ENCODE data around the gene DCLRE1A. TPM values are rescaled to one million over a fixed set of nuclear protein-coding genes. Genes with fewer than 3 reads are reported as not detected.

The DCLRE1A gene
- total RNA-seq, 1 experiment from 2014 or later, result 7.7 TPM

DNA sequence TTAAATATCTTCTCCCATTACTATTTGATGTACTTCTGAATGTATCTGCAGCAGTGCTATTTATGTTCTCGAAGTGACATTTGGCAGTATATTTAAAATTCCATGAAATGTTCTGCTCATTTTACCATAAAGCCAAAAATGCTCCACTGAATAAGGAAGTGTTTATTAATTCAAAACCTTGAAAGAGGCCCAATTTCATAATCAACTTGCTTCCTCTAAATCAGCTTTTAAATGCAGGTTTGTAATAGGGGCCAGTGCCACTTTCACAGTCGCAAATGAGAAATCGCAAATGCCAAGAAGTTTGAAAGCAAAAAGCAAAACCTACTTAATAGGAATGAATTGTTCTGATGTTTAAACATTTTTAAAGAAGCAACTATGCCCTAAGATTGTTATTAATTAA lies 12.0 kb upstream of the DCLRE1A start:
- Histone ChIP-seq H3K4me2 (no peak overlapping the region), H2AFZ (no peak overlapping the region), H3K79me2 (ENCODE audit: low read depth) (no peaks in the 10 kb centered on the region), H3K4me3 (no peak overlapping the region), H3K9me3 (ENCODE audit: insufficient read depth, low read depth) (no peaks in the 10 kb centered on the region), H3K4me1 (replicated peaks; ENCODE audit: insufficient read depth) (no peaks in the 10 kb centered on the region), H3K27ac (no peak overlapping the region), H3F3A (ENCODE audit: insufficient read depth, low read depth) (no peaks in the 10 kb centered on the region), H3K36me3 (ENCODE audit: low read depth) (peaks cover 4% of the 10 kb centered on the region; the same call in 1 of the 2 replicates), H4K20me1 (ENCODE audit: insufficient read depth) (no peaks in the 10 kb centered on the region), H3K9me2 (ENCODE audit: insufficient read depth) (no peaks in the 10 kb centered on the region), H3K27me3 (ENCODE audit: insufficient read depth, low read depth) (no peaks in the 10 kb centered on the region)
- BruUV-seq (replicated peaks), result no TSS peak
- intact Hi-C loops (cut with micrococcal nuclease; ENCODE audit: unreplicated experiment), result no loop called here
- TF ChIP-seq, protein P1, sequence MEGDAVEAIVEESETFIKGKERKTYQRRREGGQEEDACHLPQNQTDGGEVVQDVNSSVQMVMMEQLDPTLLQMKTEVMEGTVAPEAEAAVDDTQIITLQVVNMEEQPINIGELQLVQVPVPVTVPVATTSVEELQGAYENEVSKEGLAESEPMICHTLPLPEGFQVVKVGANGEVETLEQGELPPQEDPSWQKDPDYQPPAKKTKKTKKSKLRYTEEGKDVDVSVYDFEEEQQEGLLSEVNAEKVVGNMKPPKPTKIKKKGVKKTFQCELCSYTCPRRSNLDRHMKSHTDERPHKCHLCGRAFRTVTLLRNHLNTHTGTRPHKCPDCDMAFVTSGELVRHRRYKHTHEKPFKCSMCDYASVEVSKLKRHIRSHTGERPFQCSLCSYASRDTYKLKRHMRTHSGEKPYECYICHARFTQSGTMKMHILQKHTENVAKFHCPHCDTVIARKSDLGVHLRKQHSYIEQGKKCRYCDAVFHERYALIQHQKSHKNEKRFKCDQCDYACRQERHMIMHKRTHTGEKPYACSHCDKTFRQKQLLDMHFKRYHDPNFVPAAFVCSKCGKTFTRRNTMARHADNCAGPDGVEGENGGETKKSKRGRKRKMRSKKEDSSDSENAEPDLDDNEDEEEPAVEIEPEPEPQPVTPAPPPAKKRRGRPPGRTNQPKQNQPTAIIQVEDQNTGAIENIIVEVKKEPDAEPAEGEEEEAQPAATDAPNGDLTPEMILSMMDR (conservative IDR thresholded peaks at IDR 0.05), result no peak
- TF ChIP-seq EZH2 (IDR thresholded peaks at IDR 0.05; ENCODE audit: low read depth), result no peak
- ChIA-PET CTCF (no interaction called here), POLR2A (ENCODE audit: unreplicated experiment) (no interaction called here)
- no peak for DNase-seq

DNA sequence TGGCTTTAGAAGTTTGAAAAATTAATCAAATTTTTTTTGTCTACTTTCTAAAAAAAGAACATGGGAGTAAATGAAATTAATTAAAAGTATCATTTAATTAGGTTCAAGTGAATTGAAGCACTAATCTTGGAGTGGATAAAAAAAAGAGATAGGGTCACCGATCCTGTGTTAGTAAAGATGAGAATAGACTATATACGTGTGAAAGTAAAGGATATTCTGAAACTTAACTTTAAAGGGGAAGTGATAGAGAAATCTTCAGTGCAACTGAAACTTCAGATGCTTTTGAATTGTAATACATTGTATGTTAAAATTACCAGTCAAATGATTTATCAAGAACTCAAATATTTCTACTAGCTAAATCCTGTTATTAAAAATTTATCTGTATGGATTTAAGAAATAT lies 5.4 kb upstream of the DCLRE1A start:
- Histone ChIP-seq H2AFZ (no peak overlapping the region), H3K27me3 (ENCODE audit: insufficient read depth, low read depth) (no peaks in the 10 kb centered on the region), H4K20me1 (ENCODE audit: insufficient read depth) (no peaks in the 10 kb centered on the region; the same call in 1 of the 2 replicates), H3K4me2 (no peak overlapping the region), H3K4me3 (no peak overlapping the region), H3K27ac (no peak overlapping the region), H3K9me3 (ENCODE audit: insufficient read depth, low read depth) (no peaks in the 10 kb centered on the region), H3K9me2 (ENCODE audit: insufficient read depth) (no peaks in the 10 kb centered on the region), H3F3A (ENCODE audit: insufficient read depth, low read depth) (no peaks in the 10 kb centered on the region), H3K4me1 (replicated peaks; ENCODE audit: insufficient read depth) (peaks cover 16% of the 10 kb centered on the region), H3K79me2 (ENCODE audit: low read depth) (peaks cover 42% of the 10 kb centered on the region), H3K36me3 (ENCODE audit: low read depth) (peaks cover 9% of the 10 kb centered on the region)
- POLR2A ChIA-PET (ENCODE audit: unreplicated experiment), result no interaction called here
- CTCF ChIA-PET, result no interaction called here
- no peak for TF ChIP-seq EZH2 (IDR thresholded peaks at IDR 0.05; ENCODE audit: low read depth)
- DNase-seq, result no peak
- no TSS peak for BruUV-seq (replicated peaks)
- intact Hi-C loops (cut with micrococcal nuclease; ENCODE audit: unreplicated experiment), result loop anchor here (10.0 kb wide), 1 partner anchor 154 kb away; no protein-coding TSS in a partner anchor

DNA sequence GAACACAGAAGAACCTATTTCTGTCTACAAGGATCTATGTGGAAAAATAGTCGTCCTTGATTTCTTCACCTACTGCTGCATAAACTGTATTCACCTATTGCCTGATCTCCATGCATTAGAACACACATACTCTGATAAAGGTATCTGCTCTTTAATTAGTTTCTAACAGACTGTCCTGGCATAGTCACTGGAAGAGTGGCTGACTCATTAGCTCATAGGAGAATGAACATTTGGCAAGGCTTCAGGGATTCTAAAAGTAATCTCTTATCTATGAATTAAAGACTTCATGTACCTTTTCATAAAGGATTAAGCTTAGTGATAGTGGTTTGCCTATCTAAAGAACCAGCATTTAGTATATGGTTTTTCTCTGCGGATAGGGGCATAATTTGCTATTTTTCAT lies 4.7 kb upstream of the DCLRE1A start:
- H3K4me3 ChIP-seq, result no peak overlapping the region
- no peak overlapping the region for H3K4me2 ChIP-seq
- CTCF ChIA-PET, result interaction anchor here (0.6 kb wide), 1 partner anchor 63 kb away, joined by 7 read pairs; no protein-coding TSS in a partner anchor
- no peak for TF ChIP-seq EZH2 (IDR thresholded peaks at IDR 0.05; ENCODE audit: low read depth)
- TF ChIP-seq, protein P1 (conservative IDR thresholded peaks at IDR 0.05), result no peak
- H3K4me1 ChIP-seq (replicated peaks; ENCODE audit: insufficient read depth), result peaks cover 16% of the 10 kb centered on the region
- H3F3A ChIP-seq (ENCODE audit: insufficient read depth, low read depth), result no peaks in the 10 kb centered on the region
- DNase-seq, result no peak
- POLR2A ChIA-PET (ENCODE audit: unreplicated experiment), result no interaction called here
- no peak overlapping the region for H3K27ac ChIP-seq
- peaks cover 42% of the 10 kb centered on the region for H3K79me2 ChIP-seq (ENCODE audit: low read depth)
- no peak overlapping the region for H2AFZ ChIP-seq
- H3K27me3 ChIP-seq (ENCODE audit: insufficient read depth, low read depth), result no peaks in the 10 kb centered on the region
- H3K9me2 ChIP-seq (ENCODE audit: insufficient read depth), result no peaks in the 10 kb centered on the region
- peaks cover 9% of the 10 kb centered on the region for H3K36me3 ChIP-seq (ENCODE audit: low read depth)
- H4K20me1 ChIP-seq (ENCODE audit: insufficient read depth), result no peaks in the 10 kb centered on the region; the same call in 1 of the 2 replicates
- intact Hi-C loops (cut with micrococcal nuclease; ENCODE audit: unreplicated experiment), result loop anchor here (10.0 kb wide), 1 partner anchor 154 kb away; no protein-coding TSS in a partner anchor
- no TSS peak for BruUV-seq (replicated peaks)
- H3K9me3 ChIP-seq (ENCODE audit: insufficient read depth, low read depth), result no peaks in the 10 kb centered on the region

DNA sequence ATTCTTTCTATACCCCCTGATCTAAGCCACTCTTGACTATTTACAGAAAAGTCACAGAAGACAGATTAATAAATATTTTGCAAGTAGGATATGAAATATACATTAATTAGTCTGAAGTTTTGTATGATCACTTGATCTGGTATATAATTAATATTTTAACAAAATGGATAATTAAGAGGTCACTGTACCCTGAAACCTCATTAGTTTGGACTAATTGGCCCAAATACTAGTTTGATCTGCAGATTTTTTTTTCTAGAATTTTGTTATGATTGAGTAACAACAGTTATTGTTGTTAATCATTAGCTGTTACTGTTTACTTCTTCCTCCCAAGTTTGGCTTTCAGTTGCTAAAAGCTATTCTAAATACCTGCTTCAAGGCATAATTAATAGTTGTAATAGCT lies 3.3 kb upstream of the DCLRE1A start:
- Histone ChIP-seq H3K4me3 (no peak overlapping the region), H3K9me2 (ENCODE audit: insufficient read depth) (no peaks in the 10 kb centered on the region), H3K79me2 (ENCODE audit: low read depth) (peaks cover 42% of the 10 kb centered on the region), H3K36me3 (ENCODE audit: low read depth) (peaks cover 9% of the 10 kb centered on the region), H2AFZ (no peak overlapping the region), H4K20me1 (ENCODE audit: insufficient read depth) (no peaks in the 10 kb centered on the region; the same call in 1 of the 2 replicates), H3K4me1 (replicated peaks; ENCODE audit: insufficient read depth) (peaks cover 25% of the 10 kb centered on the region), H3K27ac (no peak overlapping the region), H3K9me3 (ENCODE audit: insufficient read depth, low read depth) (no peaks in the 10 kb centered on the region), H3K4me2 (peak overlapping the region; percentile 87), H3F3A (ENCODE audit: insufficient read depth, low read depth) (no peaks in the 10 kb centered on the region), H3K27me3 (ENCODE audit: insufficient read depth, low read depth) (no peaks in the 10 kb centered on the region)
- TF ChIP-seq EZH2 (IDR thresholded peaks at IDR 0.05; ENCODE audit: low read depth), result no peak
- TF ChIP-seq, protein P1 (conservative IDR thresholded peaks at IDR 0.05), result no peak
- DNase-seq, result no peak
- POLR2A ChIA-PET (ENCODE audit: unreplicated experiment), result interaction anchor here (0.6 kb wide), 1 partner anchor 232 kb away, joined by 4 read pairs; no protein-coding TSS in a partner anchor
- intact Hi-C loops (cut with micrococcal nuclease; ENCODE audit: unreplicated experiment), result loop anchor here (10.0 kb wide), 1 partner anchor 152 kb away; no protein-coding TSS in a partner anchor
- BruUV-seq (replicated peaks), result no TSS peak
- CTCF ChIA-PET, result no interaction called here

Data from PC-9 (cell line).